HEK293 (cell line): ENCODE data around the gene GNPTAB.

Experiments used
- CTCF ChIA-PET: fragments of 350-600 bp; formaldehyde crosslinking; extraction: SDS; loops from one replicate; lab custom pipeline; 2021; ENCODE audit warnings: antibody characterized with exemption; lab: Yijun Ruan, JAX
- POLR2A ChIA-PET: fragments of 300-600 bp; formaldehyde crosslinking; extraction: SDS; loops from one replicate; lab custom pipeline; 2020; ENCODE audit warnings: antibody characterized with exemption, inconsistent platforms; lab: Yijun Ruan, JAX
- H3K27ac ChIP-seq: fragments of 200-500 bp; sonication (Bioruptor generic); 2 replicates; pipeline ENCODE4 v1.5.1; 2014; ENCODE audit warnings: low read depth, low read length, control low read depth, inconsistent platforms; ENCODE audit errors: extremely low read depth
- H3K36me3 ChIP-seq, 2 experiments: fragments of 200-500 bp in 1 of 2; sonication (Bioruptor generic) in 1 of 2; 1 replicate in 1 of 2; 2 replicates in 1 of 2; pipeline ENCODE4 v1.5.1; 2014 to 2017; ENCODE audit warnings: inconsistent platforms in 2 of 2, low read length in 2 of 2; ENCODE audit not compliant: control insufficient read depth in 2 of 2, insufficient read depth in 1 of 2
- H3K4me1 ChIP-seq: fragments of 200-500 bp; sonication (Bioruptor generic); 2 replicates; pipeline ENCODE4 v1.5.1; 2014; ENCODE audit warnings: mild to moderate bottlenecking, low read length, inconsistent platforms; ENCODE audit not compliant: control insufficient read depth, insufficient read depth
- H3K4me3 ChIP-seq: 2 replicates; pipeline ENCODE4 v1.5.1; 2011; ENCODE audit warnings: low read depth, mild to moderate bottlenecking, control low read depth, low read length, moderate library complexity
- H3K9me3 ChIP-seq: fragments of 200-500 bp; sonication (Bioruptor generic); 2 replicates; pipeline ENCODE4 v1.5.1; 2014; ENCODE audit warnings: low read depth, low read length, inconsistent platforms; ENCODE audit not compliant: control insufficient read depth, insufficient read depth
- BCL11B ChIP-seq: fragments of 450-650 bp; formaldehyde crosslinking; IDR thresholded peaks from 2 replicates; pipeline ENCODE4 v1.5.1; 2016; ENCODE audit warnings: low read depth, missing biosample characterization, missing genetic modification characterization
- ELK4 ChIP-seq: IDR thresholded peaks from 2 replicates; pipeline ENCODE4 v1.6.1; 2011; ENCODE audit warnings: mild to moderate bottlenecking, low read depth, low read length, borderline replicate concordance
- KLF8 ChIP-seq: fragments of 450-650 bp; formaldehyde crosslinking; IDR thresholded peaks from 2 replicates; pipeline ENCODE4 v1.5.1; 2016; ENCODE audit warnings: missing biosample characterization, missing genetic modification characterization
- PRDM1 ChIP-seq: fragments of 450-650 bp; formaldehyde crosslinking; IDR thresholded peaks from 2 replicates; pipeline ENCODE4; 2016; ENCODE audit warnings: missing biosample characterization, missing genetic modification characterization
- REST ChIP-seq: fragments of 450-650 bp; formaldehyde crosslinking; IDR thresholded peaks from 2 replicates; pipeline ENCODE4 v1.5.1; 2016; ENCODE audit warnings: missing biosample characterization, missing genetic modification characterization
- WT1 ChIP-seq: fragments of 450-650 bp; formaldehyde crosslinking; IDR thresholded peaks from 2 replicates; pipeline ENCODE4 v1.5.1; 2016; ENCODE audit warnings: missing biosample characterization, missing genetic modification characterization
- ZBTB20 ChIP-seq: fragments of 450-650 bp; formaldehyde crosslinking; IDR thresholded peaks from 2 replicates; pipeline ENCODE4 v1.5.1; 2016; ENCODE audit warnings: missing biosample characterization, missing genetic modification characterization
- ZBTB48 ChIP-seq: fragments of 450-650 bp; formaldehyde crosslinking; IDR thresholded peaks from 2 replicates; pipeline ENCODE4 v1.5.1; 2016; ENCODE audit warnings: missing biosample characterization, missing genetic modification characterization
- ZBTB7A ChIP-seq: fragments of 450-650 bp; formaldehyde crosslinking; IDR thresholded peaks from 2 replicates; pipeline ENCODE4 v1.5.1; 2016; ENCODE audit warnings: low read depth, missing biosample characterization, missing genetic modification characterization
- ZFP3 ChIP-seq: fragments of 450-650 bp; formaldehyde crosslinking; IDR thresholded peaks from 2 replicates; pipeline ENCODE4 v1.5.1; 2016; ENCODE audit warnings: low read depth, missing biosample characterization, missing genetic modification characterization
- ZNF23 ChIP-seq: fragments of 450-650 bp; formaldehyde crosslinking; IDR thresholded peaks from 2 replicates; pipeline ENCODE4 v1.5.1; 2016; ENCODE audit warnings: missing biosample characterization, missing genetic modification characterization, borderline replicate concordance
- ZNF239 ChIP-seq: fragments of 450-650 bp; formaldehyde crosslinking; IDR thresholded peaks from 2 replicates; pipeline ENCODE4 v1.5.1; 2016; ENCODE audit warnings: missing biosample characterization, missing genetic modification characterization
- ZNF24 ChIP-seq: fragments of 450-650 bp; formaldehyde crosslinking; IDR thresholded peaks from 2 replicates; pipeline ENCODE4 v1.5.1; 2016; ENCODE audit warnings: missing biosample characterization, missing genetic modification characterization
- ZNF423 ChIP-seq: fragments of 450-650 bp; formaldehyde crosslinking; IDR thresholded peaks from 2 replicates; pipeline ENCODE4 v1.5.1; 2016; ENCODE audit warnings: missing biosample characterization, missing genetic modification characterization
- ZNF473 ChIP-seq: fragments of 450-650 bp; formaldehyde crosslinking; IDR thresholded peaks from 2 replicates; pipeline ENCODE4 v1.5.1; 2017; ENCODE audit warnings: missing biosample characterization, missing genetic modification characterization
- ZNF529 ChIP-seq: fragments of 450-650 bp; formaldehyde crosslinking; IDR thresholded peaks from 2 replicates; pipeline ENCODE4 v1.5.1; 2017; ENCODE audit warnings: missing genetic modification characterization, missing biosample characterization; ENCODE audit not compliant: insufficient replicate concordance
- ZNF610 ChIP-seq: fragments of 450-650 bp; formaldehyde crosslinking; IDR thresholded peaks from 2 replicates; pipeline ENCODE4 v1.5.1; 2016; ENCODE audit warnings: missing biosample characterization, missing genetic modification characterization, borderline replicate concordance
- ZNF664 ChIP-seq: fragments of 450-650 bp; formaldehyde crosslinking; IDR thresholded peaks from 2 replicates; pipeline ENCODE4 v1.5.1; 2016; ENCODE audit warnings: missing biosample characterization, missing genetic modification characterization
- ZNF747 ChIP-seq: fragments of 450-650 bp; formaldehyde crosslinking; IDR thresholded peaks from 2 replicates; pipeline ENCODE4 v1.5.1; 2016; ENCODE audit warnings: missing biosample characterization, missing genetic modification characterization

GNPTAB gene

GRCh38 chr12:101785671-101786070, 45.1 kb downstream of the GNPTAB start:
- peaks cover 12% of the 10 kb centered on the region for H3K4me1 ChIP-seq
- TF ChIP-seq ZNF239 (tag by site-specific recombination) (no peak), WT1 (tag by site-specific recombination) (no peak), ZBTB20 (tag by site-specific recombination) (no peak), REST (tag by site-specific recombination) (no peak), ZFP3 (tag by site-specific recombination) (no peak), ZBTB7A (tag by site-specific recombination) (no peak), ZNF529 (tag by site-specific recombination) (no peak), BCL11B (no peak), ZNF747 (tag by site-specific recombination) (no peak), PRDM1 (no peak), ZNF473 (tag by site-specific recombination) (no peak), ZBTB48 (tag by site-specific recombination) (no peak), ELK4 (no peak), KLF8 (tag by site-specific recombination) (no peak), ZNF610 (no peak)
- TF ChIP-seq, all 188 proteins: peak for 0
- POLR2A ChIA-PET, result no interaction called here
- H3K27ac ChIP-seq, result no peak overlapping the region
- CTCF ChIA-PET, result interaction anchor here (1.0 to 2.7 kb wide), 3 partner anchors 12 to 55 kb away, joined by 7 to 12 read pairs (median 8); no protein-coding TSS in a partner anchor
- H3K4me3 ChIP-seq, result no peak overlapping the region
- H3K36me3 ChIP-seq, result peaks cover 0 to 4% of the 10 kb centered on the region in 2 experiments; a peak in 1 of 3 replicates
- H3K9me3 ChIP-seq, result no peaks in the 10 kb centered on the region

- Histone ChIP-seq H3K4me1 (peaks cover 12% of the 10 kb centered on the region), H3K36me3 (peaks cover 0 to 4% of the 10 kb centered on the region in 2 experiments; a peak in 1 of 3 replicates)
- CTCF ChIA-PET, result interaction anchor here (0.6 to 2.7 kb wide), 3 partner anchors 9 to 36 kb away, joined by 4 to 12 read pairs (median 4); no protein-coding TSS in a partner anchor
These were observed 46.4 kb downstream of the GNPTAB start for GRCh38 chr12:101784376-101784775.

GRCh38 chr12:101783838-101784237, 46.9 kb downstream of the GNPTAB start:
- ChIA-PET POLR2A (no interaction called here), CTCF (interaction anchor here (1.1 to 2.7 kb wide), 3 partner anchors 10 to 56 kb away, joined by 3 to 12 read pairs (median 4); no protein-coding TSS in a partner anchor)
- Histone ChIP-seq H3K4me1 (peaks cover 12% of the 10 kb centered on the region), H3K36me3 (peaks cover 0 to 4% of the 10 kb centered on the region in 2 experiments; a peak in 1 of 3 replicates), H3K4me3 (no peak overlapping the region), H3K9me3 (no peaks in the 10 kb centered on the region), H3K27ac (no peak overlapping the region)
- TF ChIP-seq ZNF23 (tag by site-specific recombination), result no peak
- TF ChIP-seq ZNF423 (tag by site-specific recombination), result no peak
- TF ChIP-seq ZNF664 (tag by site-specific recombination), result no peak
- TF ChIP-seq BCL11B, result no peak

More at GRCh38 chr12:101784376-101784775, 46.4 kb downstream of the GNPTAB start:
- H3K27ac ChIP-seq, result no peak overlapping the region
- no peaks in the 10 kb centered on the region for H3K9me3 ChIP-seq
- POLR2A ChIA-PET, result interaction anchor here (1.0 kb wide), 1 partner anchor 45 kb away, joined by 4 read pairs; no protein-coding TSS in a partner anchor
- TF ChIP-seq ZNF24, result no peak
- no peak overlapping the region for H3K4me3 ChIP-seq
